Measurements from ENCODE around the gene PACSIN2. TPM values are rescaled to one million over a fixed set of nuclear protein-coding genes. Genes with fewer than 3 reads are reported as not detected.
A peak's percentile ranks its signal among the peaks of the same experiment; 100 is the strongest.

Gene PACSIN2
- total RNA-seq, 1 donor from 2014 or later, result 78.5 TPM

- DNase-seq (ENCODE audit: low spot score), result no peak
Measured at GRCh38 chr22:42883970-42884369, 131.0 kb downstream of the PACSIN2 start.

- DNase-seq (ENCODE audit: low spot score), result no peak
Measured at GRCh38 chr22:42883121-42883520, 131.8 kb downstream of the PACSIN2 start.

GRCh38 chr22:42881982-42882656, 132.8 kb downstream of the PACSIN2 start:
- no peak for DNase-seq (ENCODE audit: low spot score)

- DNase-seq (ENCODE audit: low spot score), result no peak
Measured at GRCh38 chr22:42881298-42881697, 133.7 kb downstream of the PACSIN2 start.

GRCh38 chr22:42880815-42881214, 134.1 kb downstream of the PACSIN2 start:
- DNase-seq (ENCODE audit: low spot score), result no peak

GRCh38 chr22:42879371-42880021, 135.5 kb downstream of the PACSIN2 start:
- DNase-seq (ENCODE audit: low spot score), result no peak

GRCh38 chr22:42878561-42879305, 136.2 kb downstream of the PACSIN2 start:
- DNase-seq (ENCODE audit: low spot score), result no peak

GRCh38 chr22:42877597-42878340, 137.2 kb downstream of the PACSIN2 start:
- no peak for DNase-seq (ENCODE audit: low spot score)

- DNase-seq (ENCODE audit: low spot score), result no peak
Measured at GRCh38 chr22:42877158-42877557, 137.8 kb downstream of the PACSIN2 start.

GRCh38 chr22:42876041-42876440, 138.9 kb downstream of the PACSIN2 start:
- no peak for DNase-seq (ENCODE audit: low spot score)

GRCh38 chr22:42874010-42874409, 140.9 kb downstream of the PACSIN2 start:
- no peak for DNase-seq (ENCODE audit: low spot score)

GRCh38 chr22:42873356-42873755, 141.6 kb downstream of the PACSIN2 start:
- DNase-seq (ENCODE audit: low spot score), result no peak

- DNase-seq (ENCODE audit: low spot score), result no peak
Measured at GRCh38 chr22:42872821-42873220, 142.1 kb downstream of the PACSIN2 start.

GRCh38 chr22:42871146-42872050, 143.6 kb downstream of the PACSIN2 start:
- DNase-seq (ENCODE audit: low spot score), result no peak

- DNase-seq (ENCODE audit: low spot score), result no peak
Measured at GRCh38 chr22:42869888-42870480, 145.0 kb downstream of the PACSIN2 start.

GRCh38 chr22:42869463-42869862, 145.5 kb downstream of the PACSIN2 start:
- no peak for DNase-seq (ENCODE audit: low spot score)

GRCh38 chr22:42868751-42869251, 146.1 kb downstream of the PACSIN2 start:
- peak; percentile 62 for DNase-seq (ENCODE audit: low spot score)

GRCh38 chr22:42866100-42866499, 148.8 kb downstream of the PACSIN2 start:
- DNase-seq (ENCODE audit: low spot score), result no peak

- DNase-seq (ENCODE audit: low spot score), result no peak
Measured at GRCh38 chr22:42865536-42865935, 149.4 kb downstream of the PACSIN2 start.

- DNase-seq (ENCODE audit: low spot score), result no peak
Measured at GRCh38 chr22:42863349-42863961, 151.5 kb downstream of the PACSIN2 start.

Measured in ureter (tissue), 1 donor.